Left renal pelvis (tissue), 4 donors: ENCODE results near the gene PHC2. TPM values are rescaled to one million over a fixed set of nuclear protein-coding genes. Genes with fewer than 3 reads are reported as not detected.

Source experiments
- DNase-seq, 4 donors: peaks; one replicate each; pipeline ENCODE4 v3.0.0-alpha.2; 2013; ENCODE audit warnings: low read depth in 4 of 4, low spot score in 3 of 4
- polyA plus RNA-seq, 4 donors: library from polyadenylated mRNA; unstranded; fragments of 120-200 nt; gene quantifications; one replicate each; pipeline ENCODE4 v1.2.1, GENCODE V29; 2013; ENCODE audit not compliant: insufficient read length in 4 of 4

Gene PHC2
- polyA plus RNA-seq, 4 donors: 96.3 to 115 (median 102) TPM

- no peak for DNase-seq
These were observed 39.4 kb downstream of the PHC2 start for GRCh38 chr1:33391343-33392078.

- no peak for DNase-seq
These were observed 40.4 kb downstream of the PHC2 start for GRCh38 chr1:33390542-33390941.

GRCh38 chr1:33388805-33389771, 41.8 kb downstream of the PHC2 start:
- DNase-seq: no peak

GRCh38 chr1:33387625-33388024, 43.3 kb downstream of the PHC2 start:
- DNase-seq: no peak

GRCh38 chr1:33385251-33385650, 45.6 kb downstream of the PHC2 start:
- no peak for DNase-seq

- no peak for DNase-seq
These were observed 46.7 kb downstream of the PHC2 start for GRCh38 chr1:33384040-33384812.

GRCh38 chr1:33383489-33383888, 47.4 kb downstream of the PHC2 start:
- no peak for DNase-seq

- no peak for DNase-seq
These were observed 48.1 kb downstream of the PHC2 start for GRCh38 chr1:33382661-33383415.

GRCh38 chr1:33381977-33382376, 48.9 kb downstream of the PHC2 start:
- DNase-seq: no peak

- no peak for DNase-seq
These were observed 50.1 kb downstream of the PHC2 start for GRCh38 chr1:33380811-33381210.

- no peak for DNase-seq
These were observed 51.1 kb downstream of the PHC2 start for GRCh38 chr1:33379631-33380354.

GRCh38 chr1:33378976-33379375, 51.9 kb downstream of the PHC2 start:
- no peak for DNase-seq

GRCh38 chr1:33378524-33378923, 52.4 kb downstream of the PHC2 start:
- no peak for DNase-seq

GRCh38 chr1:33377756-33378155, 53.1 kb downstream of the PHC2 start:
- no peak for DNase-seq

GRCh38 chr1:33377013-33377412, 53.9 kb downstream of the PHC2 start:
- DNase-seq: no peak

- no peak for DNase-seq
These were observed 55.6 kb downstream of the PHC2 start for GRCh38 chr1:33375316-33375715.

GRCh38 chr1:33374336-33375105, 56.4 kb downstream of the PHC2 start:
- no peak for DNase-seq

GRCh38 chr1:33373606-33374005, 57.3 kb downstream of the PHC2 start:
- DNase-seq: no peak

- DNase-seq: no peak
These were observed 58.2 kb downstream of the PHC2 start for GRCh38 chr1:33372677-33373076.
